CD14-positive monocyte (primary cell): Measurements from ENCODE around the gene CLK3. TPM values are rescaled to one million over a fixed set of nuclear protein-coding genes. Genes with fewer than 3 reads are reported as not detected.

Experiments used
- DNase-seq, 3 donors: peaks; one replicate each; pipeline ENCODE4 v3.0.0-alpha.2; 2011 to 2022
- H2AFZ ChIP-seq: 2 replicates; pipeline ENCODE4 v1.6.0; 2012; ENCODE audit warnings: mild to moderate bottlenecking, low read depth, low read length, inconsistent platforms; ENCODE audit not compliant: insufficient read depth, poor library complexity, severe bottlenecking
- H3K27ac ChIP-seq, 2 donors: 1 replicate in 1 of 2; 2 replicates in 1 of 2; pipeline ENCODE4 v1.5.1; 2012 to 2013; ENCODE audit warnings: low read length in 2 of 2, control low read depth in 1 of 2, inconsistent platforms in 1 of 2, low read depth in 1 of 2, mild to moderate bottlenecking in 1 of 2
- H3K27me3 ChIP-seq, 2 donors: one replicate each; pipeline versions ENCODE4 v1.6.0 to v1.6.1; 2011 to 2013; ENCODE audit warnings: low read length in 2 of 2; ENCODE audit not compliant: control insufficient read depth in 2 of 2, insufficient read depth in 2 of 2
- H3K36me3 ChIP-seq, 2 donors: replicated peaks in 1 of 2; 1 replicate in 1 of 2; 2 replicates in 1 of 2; pipeline versions ENCODE4 v1.5.1 to v1.6.1; 2012 to 2013; ENCODE audit warnings: low read length in 2 of 2, control low read depth in 1 of 2, inconsistent platforms in 1 of 2, mild to moderate bottlenecking in 1 of 2; ENCODE audit not compliant: insufficient read depth in 2 of 2, control insufficient read depth in 1 of 2
- H3K4me1 ChIP-seq, 2 donors: 1 replicate in 1 of 2; 2 replicates in 1 of 2; pipeline versions ENCODE4 v1.5.1 to v1.6.1; 2012 to 2013; ENCODE audit warnings: low read length in 2 of 2, control low read depth in 1 of 2, inconsistent platforms in 1 of 2, mild to moderate bottlenecking in 1 of 2, moderate library complexity in 1 of 2; ENCODE audit not compliant: insufficient read depth in 2 of 2, control insufficient read depth in 1 of 2
- H3K4me2 ChIP-seq: replicated peaks from 2 replicates; pipeline ENCODE3; 2012; ENCODE audit warnings: low read length, moderate library complexity, mild to moderate bottlenecking; ENCODE audit not compliant: poor library complexity, severe bottlenecking; ENCODE audit errors: extremely low read depth
- H3K4me3 ChIP-seq, 3 experiments: fragments of 200-600 bp in 1 of 3; sonication (generic) in 1 of 3; replicated peaks in 1 of 3; 1 replicate in 2 of 3; 2 replicates in 1 of 3; pipeline ENCODE4 v1.5.1; 2011 to 2013; ENCODE audit warnings: low read length in 3 of 3, mild to moderate bottlenecking in 3 of 3, control low read depth in 2 of 3, low read depth in 2 of 3, inconsistent platforms in 1 of 3, moderate library complexity in 1 of 3
- H3K79me2 ChIP-seq: 2 replicates; pipeline ENCODE4 v1.6.0; 2012; ENCODE audit warnings: mild to moderate bottlenecking, control low read depth, inconsistent platforms, low read length, moderate library complexity; ENCODE audit not compliant: insufficient read depth
- H3K9ac ChIP-seq: 2 replicates; pipeline ENCODE4 v1.6.0; 2017; ENCODE audit warnings: low read length, mild to moderate bottlenecking; ENCODE audit not compliant: insufficient read depth, poor library complexity, severe bottlenecking
- H3K9me3 ChIP-seq, 2 donors: replicated peaks in 1 of 2; 1 replicate in 1 of 2; 2 replicates in 1 of 2; pipeline versions ENCODE4 v1.5.1 to v1.6.1; 2012 to 2013; ENCODE audit warnings: low read length in 2 of 2, control low read depth in 1 of 2; ENCODE audit not compliant: control insufficient read depth in 1 of 2, insufficient read depth in 1 of 2
- H4K20me1 ChIP-seq: 2 replicates; pipeline ENCODE4 v1.6.0; 2012; ENCODE audit warnings: mild to moderate bottlenecking, low read length, control low read depth, moderate library complexity; ENCODE audit not compliant: insufficient read depth
- H3K27ac Mint-ChIP-seq, 7 donors: one replicate each; pipeline ENCODE4 v1.8.0; 2020; ENCODE audit warnings: mild to moderate bottlenecking in 7 of 7, mixed read lengths in 7 of 7, moderate library complexity in 6 of 7, inconsistent platforms in 2 of 7
- H3K27me3 Mint-ChIP-seq, 3 donors: one replicate each; pipeline ENCODE4 v1.8.0; 2021 to 2022; ENCODE audit warnings: low read depth in 3 of 3, mild to moderate bottlenecking in 3 of 3, mixed read lengths in 3 of 3, moderate library complexity in 3 of 3, inconsistent platforms in 1 of 3
- H3K36me3 Mint-ChIP-seq, 2 donors: one replicate each; pipeline ENCODE4 v1.8.0; 2020; ENCODE audit warnings: mixed read lengths in 2 of 2, inconsistent platforms in 1 of 2, mild to moderate bottlenecking in 1 of 2
- H3K4me1 Mint-ChIP-seq: one replicate; pipeline ENCODE4 v1.8.0; 2020; ENCODE audit warnings: mild to moderate bottlenecking, mixed read lengths
- H3K4me3 Mint-ChIP-seq, 2 donors: one replicate each; pipeline ENCODE4 v1.8.0; 2020; ENCODE audit warnings: mild to moderate bottlenecking in 2 of 2, mixed read lengths in 2 of 2, moderate library complexity in 1 of 2
- H3K9me3 Mint-ChIP-seq, 7 donors: one replicate each; pipeline ENCODE4 v1.8.0; 2020 to 2022; ENCODE audit warnings: mixed read lengths in 7 of 7, mild to moderate bottlenecking in 6 of 7, moderate library complexity in 6 of 7, inconsistent platforms in 2 of 7
- CTCF ChIP-seq: fragments of 200-600 bp; IDR thresholded peaks from one replicate; pipeline ENCODE4 v1.8.0; 2022; ENCODE audit warnings: antibody characterized with exemption, mild to moderate bottlenecking
- WGBS: methylation state at CpG from one replicate; pipeline ENCODE4 v1.1.5; 2013; ENCODE audit warnings: missing lambda C conversion rate; ENCODE audit not compliant: insufficient coverage; 5-methylcytosine and 5-hydroxymethylcytosine counted together
- intact Hi-C, 2 donors: fragments of 100-400 bp; cut with micrococcal nuclease; formaldehyde crosslinking; loops; one replicate each; pipeline versions ENCODE4 v1.15.0 to v1.15.1; 2023
- polyA plus RNA-seq, 3 donors: library from polyadenylated mRNA; depleted of rRNA in 1 of 3; unstranded in 2 of 3; stranded (reverse) in 1 of 3; fragments of 300-500 nt in 2 of 3; fragments of >200 nt in 1 of 3; fragmentation: Illumina TruSeq in 2 of 3; gene quantifications; 1 replicate in 2 of 3; 2 replicates in 1 of 3; pipeline ENCODE4 v1.2.3, GENCODE V29; 2012 to 2021

CLK3 gene
- polyA plus RNA-seq, 3 donors = 27.6 to 354 (median 33.2) TPM

- Histone ChIP-seq H3K9ac (no peak overlapping the region), H2AFZ (no peak overlapping the region), H3K9me3 (no peaks in the 10 kb centered on the region), H3K4me3 (no peak overlapping the region), H3K79me2 (peaks cover 32% of the 10 kb centered on the region), H4K20me1 (peaks cover 21% of the 10 kb centered on the region), H3K27ac (peak overlapping the region in 1 of 2 donors; percentile 6), H3K27me3 (no peaks in the 10 kb centered on the region), H3K36me3 (peaks cover 0 to 9% of the 10 kb centered on the region in 2 donors), H3K4me1 (peaks cover 15 to 28% of the 10 kb centered on the region in 2 donors), H3K4me2 (no peak overlapping the region)
- 88% methylated on average over 4 of the region's 6 CpGs for WGBS
- Mint-ChIP-seq H3K9me3 (no peaks in the 10 kb centered on the region), H3K4me3 (no peak overlapping the region), H3K27me3 (peaks cover 0 to 8% (median 2%) of the 10 kb centered on the region in 3 donors), H3K36me3 (peaks cover 0 to 7% of the 10 kb centered on the region in 2 donors), H3K27ac (peak overlapping the region in 4 of 7 donors; percentile 25 to 73 (median 56)), H3K4me1 (peaks cover 24% of the 10 kb centered on the region)
- DNase-seq = no peak
- intact Hi-C loops = loop anchor here in 1 of 2 donors (2.0 to 10.0 kb wide), 3 partner anchors 15 to 149 kb away; partner anchors contain the start of genes ARID3B and UBL7
- TF ChIP-seq CTCF = no peak
These were observed 2.3 kb upstream of the CLK3 start for GRCh38 chr15:74613089-74613952.

- H3K4me1 Mint-ChIP-seq = peaks cover 24% of the 10 kb centered on the region
- no peaks in the 10 kb centered on the region for H3K9me3 Mint-ChIP-seq
- Histone ChIP-seq H3K36me3 (peaks cover 7 to 17% of the 10 kb centered on the region in 2 donors), H3K9me3 (no peaks in the 10 kb centered on the region), H3K4me2 (peak overlapping the region; percentile 83), H3K9ac (peak overlapping the region; percentile 99), H3K79me2 (peaks cover 40% of the 10 kb centered on the region), H3K4me3 (peak overlapping the region; percentile 41 to 95 (median 92)), H3K27me3 (no peaks in the 10 kb centered on the region), H2AFZ (peak overlapping the region; percentile 62), H3K4me1 (peaks cover 15 to 28% of the 10 kb centered on the region in 2 donors), H4K20me1 (peaks cover 30% of the 10 kb centered on the region), H3K27ac (peak overlapping the region in 1 of 2 donors; percentile 6)
- peak overlapping the region in 6 of 7 donors; percentile 32 to 95 (median 62) for H3K27ac Mint-ChIP-seq
- peaks cover 7 to 11% of the 10 kb centered on the region in 2 donors for H3K36me3 Mint-ChIP-seq
- intact Hi-C loops = loop anchor here (2.0 to 10.0 kb wide), 3 partner anchors 15 to 149 kb away; partner anchors contain the start of genes ARID3B (in 1 of the 2) and UBL7 (in 1 of the 2)
- no peak for DNase-seq
- 38% methylated on average over 30 of the region's 38 CpGs for WGBS
- TF ChIP-seq CTCF = no peak
- peaks cover 0 to 10% (median 2%) of the 10 kb centered on the region in 3 donors for H3K27me3 Mint-ChIP-seq
- peak overlapping the region in 1 of 2 donors; percentile 63 for H3K4me3 Mint-ChIP-seq
These were observed 1.5 kb upstream of the CLK3 start for GRCh38 chr15:74613953-74614743.
